Left kidney (tissue), 2 donors: ENCODE results near the gene COIL. TPM values are rescaled to one million over a fixed set of nuclear protein-coding genes. Genes with fewer than 3 reads are reported as not detected.
A peak's percentile ranks its signal among the peaks of the same experiment; 100 is the strongest.
"Not testable (repeated sequence)": the region's sequence is repeated elsewhere in the genome, so short reads cannot be mapped to it uniquely, and the experiment has no call there.

Source experiments
- DNase-seq: peaks from one replicate; pipeline ENCODE4 v3.0.0-alpha.2; 2013
- polyA plus RNA-seq: library from polyadenylated mRNA; unstranded; fragments of 120-200 nt; gene quantifications from one replicate; pipeline ENCODE4 v1.2.1, GENCODE V29; 2013; ENCODE audit not compliant: insufficient read length

Gene COIL
- polyA plus RNA-seq, 1 donor = 33.2 TPM

DNA sequence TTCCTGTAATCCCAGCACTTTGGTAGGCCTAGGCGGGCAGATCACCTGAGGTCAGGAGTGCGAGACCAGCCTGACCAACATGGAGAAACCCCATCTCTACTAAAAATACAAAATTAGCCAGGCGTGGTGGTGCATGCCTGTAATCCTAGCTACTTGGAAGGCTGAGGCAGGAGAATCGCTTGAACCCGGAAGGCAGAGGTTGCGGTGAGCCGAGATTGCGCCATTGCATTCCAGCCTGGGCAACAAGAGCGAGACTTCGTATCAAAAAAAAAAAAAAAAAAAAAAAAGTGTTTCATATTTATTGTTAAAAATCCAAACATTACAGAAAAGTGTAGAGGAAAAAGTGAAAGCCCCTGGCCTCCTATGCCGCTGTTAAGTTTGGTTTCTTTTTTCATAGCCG, 19.7 kb upstream of the COIL start:
- DNase-seq = not testable (repeated sequence)

DNA sequence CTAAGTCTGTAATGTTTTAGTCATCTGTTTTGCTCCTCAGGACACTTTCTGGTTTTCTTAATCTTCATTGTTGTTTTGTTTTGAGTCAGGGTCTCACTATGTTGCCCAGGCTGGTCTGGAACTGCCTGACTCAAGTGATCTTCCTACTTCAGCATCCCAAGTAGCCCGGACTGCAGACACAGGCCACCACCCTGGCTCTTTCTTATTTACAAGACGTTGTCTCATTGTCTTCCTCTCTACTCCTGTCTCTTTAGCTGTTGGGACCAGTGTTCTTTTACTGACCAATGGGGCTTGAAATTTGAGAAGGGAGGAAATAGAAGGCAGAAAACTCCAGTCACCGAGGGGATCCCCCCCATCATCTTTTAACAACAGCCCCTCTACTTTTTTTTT, 18.2 kb upstream of the COIL start:
- DNase-seq = no peak

- no peak for DNase-seq
Measured at GRCh38 chr17:56978441-56979090, 17.7 kb upstream of the COIL start.

DNA sequence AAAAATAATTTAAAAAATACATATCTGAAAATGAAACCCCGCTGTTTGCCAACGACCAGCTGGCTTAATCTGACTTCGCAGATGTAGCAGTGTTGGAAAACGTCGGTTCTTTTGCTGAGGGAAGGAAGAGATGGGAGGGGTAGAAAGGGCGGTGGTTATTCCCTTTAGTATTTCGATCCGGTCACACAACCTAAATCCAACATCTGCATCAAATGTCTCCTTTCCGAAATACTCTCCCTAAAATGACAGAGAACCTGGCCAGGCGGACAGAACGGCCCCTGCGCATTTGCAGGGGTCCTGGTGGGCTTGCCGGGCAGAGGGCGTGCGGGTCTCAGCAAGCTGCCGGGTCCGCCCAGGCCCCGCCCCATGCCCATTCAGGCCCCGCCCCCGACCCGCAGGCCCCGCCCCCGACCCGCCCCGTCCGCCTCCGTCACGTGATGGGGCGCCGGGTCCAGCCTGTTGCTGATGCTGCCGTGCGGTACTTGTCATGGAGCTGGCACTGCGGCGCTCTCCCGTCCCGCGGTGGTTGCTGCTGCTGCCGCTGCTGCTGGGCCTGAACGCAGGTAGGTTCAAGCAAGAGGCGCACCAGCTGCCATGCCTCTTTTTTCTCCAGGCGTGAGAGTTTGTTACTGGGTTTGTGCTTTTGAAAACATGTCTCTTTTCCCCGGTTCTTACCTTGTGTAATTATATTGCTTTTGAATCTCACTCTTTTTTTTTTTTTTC, 17.0 kb upstream of the COIL start, which contains the start of gene SCPEP1:
SCPEP1 (plus strand) TSS at position 459 of the 723 bp plus-strand sequence; CDS start at position 488, 29 bp downstream.
- DNase-seq = peak; percentile 61

GRCh38 chr17:56976941-56977608, 16.2 kb upstream of the COIL start:
- DNase-seq = no peak

DNA sequence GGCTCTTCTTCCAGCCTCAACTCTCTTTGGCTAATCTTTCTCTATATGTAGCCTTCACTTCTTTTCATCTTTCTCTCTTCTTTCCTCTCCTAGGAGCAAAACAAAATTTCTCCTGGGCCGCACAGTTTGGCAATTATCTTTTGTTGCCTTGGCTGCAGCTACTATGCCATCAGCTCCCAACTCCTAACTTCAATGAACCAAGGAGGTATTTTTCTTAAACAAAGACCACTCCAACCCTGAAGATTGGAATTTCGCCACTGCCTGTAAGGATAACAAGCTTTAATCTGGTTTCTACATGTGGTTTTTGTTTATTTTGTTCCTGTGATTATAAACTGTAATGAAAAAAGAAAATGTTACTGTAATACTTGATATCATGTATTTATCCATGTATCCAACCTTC, 14.8 kb upstream of the COIL start:
- no peak for DNase-seq

DNA sequence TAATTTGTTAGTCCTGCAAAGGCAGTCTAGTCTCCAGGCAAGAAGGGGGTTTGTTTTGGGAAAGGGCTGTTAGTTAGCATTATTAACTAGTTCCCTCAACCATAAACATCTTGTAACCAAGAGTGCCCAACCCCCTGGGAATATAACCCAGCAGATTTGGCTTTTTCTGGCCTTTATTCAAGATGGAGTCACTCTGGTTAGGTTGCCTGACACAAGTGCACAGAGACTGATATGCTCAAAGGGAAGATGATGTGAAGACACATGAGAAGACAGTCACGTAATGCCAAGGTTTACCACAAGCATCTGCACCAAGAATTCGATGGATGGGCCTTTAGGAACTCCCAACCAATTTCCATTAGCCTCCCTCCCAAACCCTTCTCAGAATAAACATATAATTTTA, 13.2 kb upstream of the COIL start:
- DNase-seq = no peak

DNA sequence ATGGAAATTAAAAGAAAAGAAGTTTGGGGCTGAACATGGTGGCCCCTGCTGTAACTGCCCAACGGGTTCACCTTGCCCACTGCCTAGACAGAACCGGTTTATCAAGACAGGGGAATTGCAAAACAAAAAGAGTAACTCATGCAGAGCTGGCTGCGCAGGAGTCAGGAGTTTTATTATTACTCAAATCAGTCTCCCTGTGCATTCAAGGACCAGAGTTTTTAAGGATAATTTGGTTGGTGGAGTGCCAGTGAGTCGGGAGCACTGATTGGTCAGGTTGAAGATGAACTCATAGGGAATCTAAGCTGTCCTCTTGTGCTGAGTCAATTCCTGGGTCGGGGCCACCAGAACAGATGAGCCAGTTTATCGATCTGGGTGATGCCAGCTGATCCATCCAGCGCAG, 12.7 kb upstream of the COIL start:
- DNase-seq = no peak

- no peak for DNase-seq
Measured at GRCh38 chr17:56972111-56972730, 11.4 kb upstream of the COIL start.

DNA sequence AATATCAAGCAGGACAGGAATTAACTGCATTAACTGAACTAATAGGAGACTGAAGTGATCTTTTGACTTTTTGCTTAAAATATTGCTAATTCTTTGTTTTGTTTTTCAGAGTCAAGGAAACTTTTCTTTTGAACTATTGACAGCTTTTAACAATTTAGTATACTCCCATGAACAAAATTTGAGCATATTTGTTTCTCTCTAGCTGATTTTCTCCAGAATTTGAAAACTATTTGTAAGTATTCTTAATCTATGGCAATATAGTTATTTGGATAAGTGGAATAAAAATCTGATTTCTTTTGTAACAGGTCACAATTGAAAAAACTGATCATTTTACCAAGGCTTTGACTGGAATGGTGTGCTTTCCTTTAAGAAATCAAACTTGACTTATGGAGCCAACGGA, 10.1 kb upstream of the COIL start:
- no peak for DNase-seq

GRCh38 chr17:56966338-56966737, 5.5 kb upstream of the COIL start:
- no peak for DNase-seq

- not testable (repeated sequence) for DNase-seq
Measured at GRCh38 chr17:56965681-56966080, 4.8 kb upstream of the COIL start.

DNA sequence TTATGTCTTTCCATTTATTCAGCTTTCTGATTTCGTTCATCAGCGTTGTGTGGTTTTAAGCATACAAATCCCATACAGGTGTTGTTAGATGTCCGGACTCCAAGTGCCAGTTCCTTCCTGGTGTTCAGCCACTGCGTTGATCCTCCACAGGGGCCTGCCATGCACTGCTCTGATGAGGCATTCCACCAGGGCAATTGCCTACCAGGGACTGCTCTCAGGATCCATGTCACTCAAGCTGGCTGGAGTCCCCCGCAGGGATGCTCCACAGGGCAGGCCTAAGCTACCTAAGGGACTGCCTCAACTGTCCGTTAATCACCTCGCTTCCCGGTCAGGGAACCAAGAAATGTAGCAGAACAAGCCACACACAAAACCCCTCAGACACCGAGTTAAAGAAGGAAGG, 4.4 kb upstream of the COIL start:
- DNase-seq = not testable (repeated sequence)

- DNase-seq = no peak
Measured at GRCh38 chr17:56956992-56957391, 3.9 kb downstream of the COIL start.

- no peak for DNase-seq
Measured at GRCh38 chr17:56949595-56949994, 11.3 kb downstream of the COIL start.

DNA sequence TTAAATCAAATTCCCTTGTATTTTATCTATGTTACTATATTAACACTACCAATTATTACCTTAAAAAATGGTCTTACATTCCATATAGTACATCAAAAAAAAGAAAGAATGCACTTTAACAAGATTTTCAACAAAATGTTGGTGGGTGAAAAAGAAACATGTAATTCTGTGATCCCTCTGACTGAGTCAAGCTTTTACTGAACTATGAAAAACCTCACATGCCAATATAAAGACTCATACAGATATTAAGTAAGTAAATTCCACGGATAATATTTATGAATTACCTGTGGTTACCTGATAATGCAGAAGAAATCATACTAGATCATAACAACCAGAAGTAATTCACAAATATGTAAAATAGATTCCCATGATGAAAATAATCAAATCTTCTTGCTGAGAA, 12.4 kb downstream of the COIL start:
- DNase-seq = no peak

DNA sequence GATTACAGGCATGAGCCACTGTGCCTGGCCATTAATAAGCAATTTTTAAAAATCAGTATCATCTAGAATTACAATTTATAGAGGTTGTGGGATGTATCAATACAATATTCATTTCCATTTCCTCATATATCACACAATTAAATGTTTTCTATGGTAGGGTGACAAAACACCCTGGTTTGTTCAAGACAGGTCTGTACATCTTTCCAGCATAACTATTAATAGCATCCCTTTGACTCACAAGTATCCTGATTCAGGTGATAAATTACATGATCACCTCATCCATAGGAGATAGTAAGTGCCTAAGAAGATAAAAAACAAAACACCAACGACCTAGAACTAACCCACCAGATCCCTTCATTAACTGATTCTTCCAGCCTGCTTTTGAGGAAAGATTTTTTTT, 13.1 kb downstream of the COIL start:
- DNase-seq = no peak

GRCh38 chr17:56945938-56946505, 14.8 kb downstream of the COIL start:
- DNase-seq = no peak

DNA sequence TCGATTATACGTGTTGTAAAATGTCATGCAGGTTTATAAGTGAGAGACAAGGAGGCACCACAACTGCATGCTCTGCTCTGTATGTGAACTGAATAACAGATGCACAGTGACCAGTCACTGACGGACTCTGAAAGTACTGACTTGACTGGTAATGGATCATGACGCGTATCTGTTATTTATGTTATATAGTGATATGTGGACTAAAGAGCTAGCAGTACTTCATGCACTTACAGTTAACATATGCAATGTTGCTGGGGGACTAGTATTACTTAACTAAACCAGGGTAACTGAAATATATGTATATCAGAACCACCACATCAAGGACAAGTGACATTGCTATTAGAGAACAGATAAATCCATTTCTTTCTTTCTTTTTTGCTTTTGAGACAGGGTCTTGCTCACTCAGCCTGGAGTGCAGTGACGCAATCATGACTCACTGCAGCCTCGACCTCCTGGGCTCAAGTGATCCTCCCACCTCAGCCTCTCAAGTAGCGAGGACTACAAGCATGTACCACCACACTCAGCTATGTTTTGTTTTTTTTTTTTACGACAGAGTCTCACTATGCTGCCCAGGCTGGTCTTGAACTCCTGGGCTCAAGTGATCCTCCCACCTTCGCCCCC, 17.2 kb downstream of the COIL start:
- DNase-seq = no peak

DNA sequence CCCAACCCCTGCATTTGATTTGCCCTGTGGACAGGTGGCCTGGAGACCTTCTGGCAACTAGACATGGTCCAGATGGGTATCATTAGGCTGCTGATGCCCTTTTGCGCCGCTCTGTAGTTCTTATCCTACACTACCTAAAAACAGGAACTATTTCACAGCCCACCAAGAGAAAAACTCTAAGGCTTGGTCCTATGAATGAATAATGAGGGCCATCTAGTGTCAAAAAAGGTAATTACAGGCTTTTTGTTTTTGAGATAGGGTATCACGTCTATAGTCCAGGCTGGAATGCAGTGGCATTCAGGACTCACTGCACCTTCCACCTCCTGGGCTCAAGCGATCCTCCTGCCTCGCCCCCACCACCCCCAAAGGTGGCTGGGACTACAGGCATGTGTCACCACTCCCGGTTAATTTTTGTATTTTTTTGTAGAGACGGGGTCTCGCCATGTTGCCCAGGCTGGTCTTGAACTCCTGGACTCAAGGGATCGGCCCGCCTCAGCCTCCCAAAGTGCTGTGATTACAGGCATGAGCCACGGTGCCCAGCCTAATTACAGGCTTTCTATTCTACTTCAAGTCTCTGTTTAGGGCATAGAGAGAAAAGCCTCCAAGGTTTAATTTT, 20.9 kb downstream of the COIL start:
- peak; percentile 68 for DNase-seq

DNA sequence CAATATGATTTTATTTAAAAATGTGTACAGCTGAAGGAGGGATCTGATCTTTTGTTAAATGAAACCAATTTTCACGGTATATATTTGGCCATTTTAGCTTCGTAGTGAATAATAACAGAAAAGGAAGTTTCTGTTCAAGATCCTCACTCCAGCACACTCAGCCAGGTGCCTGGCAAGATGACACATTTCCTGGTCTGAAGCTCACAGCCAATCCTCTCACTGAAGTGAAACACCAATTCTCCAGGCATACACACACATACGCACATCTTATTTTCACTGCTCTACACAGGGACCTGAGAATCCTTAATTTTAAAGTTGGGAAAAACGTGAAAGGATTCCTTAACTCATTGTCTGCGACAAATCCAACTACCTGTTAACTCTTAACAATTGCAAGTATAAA, 22.6 kb downstream of the COIL start:
- not testable (repeated sequence) for DNase-seq

- DNase-seq = no peak
Measured at GRCh38 chr17:56937687-56938086, 23.2 kb downstream of the COIL start.
